DND-41 (cell line): ENCODE data around the gene MZT2A.

Experiments
- CTCF ChIP-seq: IDR thresholded peaks from 2 replicates; pipeline ENCODE4 v1.5.1; 2012; ENCODE audit warnings: borderline replicate concordance, low read length, moderate library complexity, mild to moderate bottlenecking; ENCODE audit not compliant: poor library complexity, severe bottlenecking; ENCODE audit errors: extremely low read depth
- EZH2 ChIP-seq: IDR thresholded peaks from 3 replicates; pipeline ENCODE4 v1.6.1; 2012; ENCODE audit warnings: borderline replicate concordance, low read depth, mild to moderate bottlenecking, moderate library complexity, low read length, inconsistent platforms; ENCODE audit not compliant: severe bottlenecking

GRCh38 chr2:131445896-131446295, 46.3 kb downstream of the MZT2A start:
- TF ChIP-seq CTCF, result no peak
- no peak for TF ChIP-seq EZH2
